HG02588 (cell line): ENCODE data around the gene CTNNA3.

Source experiments
- ATAC-seq: cut with Tn5 transposase; IDR thresholded peaks from one replicate; pipeline ENCODE4 v1.9.1; 2021; ENCODE audit warnings: mild to moderate bottlenecking, moderate library complexity; ENCODE audit not compliant: unreplicated experiment

Gene CTNNA3

GRCh38 chr10:67666416-67667034 is 29.5 kb downstream of the CTNNA3 start:
- ATAC-seq = no peak

GRCh38 chr10:67665491-67665890 is 30.5 kb downstream of the CTNNA3 start:
- no peak for ATAC-seq

GRCh38 chr10:67664942-67665341 is 31.1 kb downstream of the CTNNA3 start:
- no peak for ATAC-seq

- ATAC-seq = no peak
Measured at GRCh38 chr10:67663449-67664087, 32.4 kb downstream of the CTNNA3 start.

GRCh38 chr10:67662415-67662814 is 33.6 kb downstream of the CTNNA3 start:
- ATAC-seq = no peak

- ATAC-seq = no peak
Measured at GRCh38 chr10:67659497-67659896, 36.5 kb downstream of the CTNNA3 start.

GRCh38 chr10:67657775-67658174 is 38.2 kb downstream of the CTNNA3 start:
- ATAC-seq = no peak

- ATAC-seq = no peak
Measured at GRCh38 chr10:67650558-67650957, 45.4 kb downstream of the CTNNA3 start.

GRCh38 chr10:67648613-67649229 is 47.3 kb downstream of the CTNNA3 start:
- ATAC-seq = no peak

GRCh38 chr10:67630904-67631303 is 65.1 kb downstream of the CTNNA3 start:
- no peak for ATAC-seq

- no peak for ATAC-seq
Measured at GRCh38 chr10:67629461-67629971, 66.5 kb downstream of the CTNNA3 start.

- ATAC-seq = no peak
Measured at GRCh38 chr10:67622984-67623383, 73.0 kb downstream of the CTNNA3 start.

- ATAC-seq = no peak
Measured at GRCh38 chr10:67622511-67622910, 73.5 kb downstream of the CTNNA3 start.

- no peak for ATAC-seq
Measured at GRCh38 chr10:67621834-67622233, 74.2 kb downstream of the CTNNA3 start.

- ATAC-seq = no peak
Measured at GRCh38 chr10:67618116-67618515, 77.9 kb downstream of the CTNNA3 start.

- peak; percentile 85 for ATAC-seq
Measured at GRCh38 chr10:67612577-67613537, 83.1 kb downstream of the CTNNA3 start.

- no peak for ATAC-seq
Measured at GRCh38 chr10:67612176-67612575, 83.8 kb downstream of the CTNNA3 start.

- ATAC-seq = no peak
Measured at GRCh38 chr10:67609996-67610793, 85.8 kb downstream of the CTNNA3 start.

- ATAC-seq = no peak
Measured at GRCh38 chr10:67608001-67608400, 88.0 kb downstream of the CTNNA3 start.

GRCh38 chr10:67607472-67607871 is 88.5 kb downstream of the CTNNA3 start:
- no peak for ATAC-seq
